Measurements from ENCODE around the gene WDTC1.

The WDTC1 gene

GRCh38 chr1:27318596-27318995 is 84.2 kb downstream of the WDTC1 start:
- H3F3A ChIP-seq (ENCODE audit: insufficient read depth, low read length), result no peaks in the 10 kb centered on the region
- H3K9me2 ChIP-seq (ENCODE audit: low read depth, low read length), result no peaks in the 10 kb centered on the region
- H3K27me3 ChIP-seq (ENCODE audit: insufficient read depth, low read length), result no peaks in the 10 kb centered on the region
- TF ChIP-seq EZH2 (IDR thresholded peaks at IDR 0.05; ENCODE audit: borderline replicate concordance, low read length) (no peak), CTCF (IDR thresholded peaks at IDR 0.05; ENCODE audit: low read length) (no peak)
- H3K27ac ChIP-seq (ENCODE audit: low read depth, low read length, poor library complexity, severe bottlenecking), result no peak overlapping the region
- H4K20me1 ChIP-seq (ENCODE audit: insufficient read depth, low read length), result no peaks in the 10 kb centered on the region
- H3K4me2 ChIP-seq (ENCODE audit: low read length), result no peak overlapping the region
- H3K4me3 ChIP-seq (ENCODE audit: low read depth, low read length, poor library complexity, severe bottlenecking), result no peak overlapping the region
- H3K36me3 ChIP-seq (ENCODE audit: insufficient read depth, low read length), result no peaks in the 10 kb centered on the region
- no peaks in the 10 kb centered on the region for H3K9me3 ChIP-seq (ENCODE audit: low read length)
- H2AFZ ChIP-seq (ENCODE audit: low read length), result no peak overlapping the region
- no peak overlapping the region for H3K9ac ChIP-seq (ENCODE audit: low read length)
- H3K79me2 ChIP-seq (ENCODE audit: insufficient read depth, low read length), result peaks cover 13% of the 10 kb centered on the region
- H3K4me1 ChIP-seq (ENCODE audit: insufficient read depth, low read length, severe bottlenecking), result peaks cover 15% of the 10 kb centered on the region

GRCh38 chr1:27321813-27322568 is 87.6 kb downstream of the WDTC1 start, which contains the start of gene TMEM222:
TSS of gene TMEM222 (plus strand) at chr1:27322163. CDS start at chr1:27322198, 35 bp downstream.
- H3K79me2 ChIP-seq (ENCODE audit: insufficient read depth, low read length), result peaks cover 36% of the 10 kb centered on the region

GRCh38 chr1:27322569-27323240 is 88.3 kb downstream of the WDTC1 start:
- H3F3A ChIP-seq (ENCODE audit: insufficient read depth, low read length), result no peaks in the 10 kb centered on the region
- no peaks in the 10 kb centered on the region for H3K27me3 ChIP-seq (ENCODE audit: insufficient read depth, low read length)
- H3K9me3 ChIP-seq (ENCODE audit: low read length), result no peaks in the 10 kb centered on the region
- H3K9ac ChIP-seq (ENCODE audit: low read length), result peak overlapping the region; percentile 97
- peak overlapping the region; percentile 90 for H3K4me2 ChIP-seq (ENCODE audit: low read length)
- H3K4me3 ChIP-seq (ENCODE audit: low read depth, low read length, poor library complexity, severe bottlenecking), result peak overlapping the region; percentile 93
- peaks cover 42% of the 10 kb centered on the region for H3K79me2 ChIP-seq (ENCODE audit: insufficient read depth, low read length)
- no peaks in the 10 kb centered on the region for H4K20me1 ChIP-seq (ENCODE audit: insufficient read depth, low read length)
- peaks cover 33% of the 10 kb centered on the region for H3K36me3 ChIP-seq (ENCODE audit: insufficient read depth, low read length)
- peak overlapping the region; percentile 54 for H3K27ac ChIP-seq (ENCODE audit: low read depth, low read length, poor library complexity, severe bottlenecking)
- peaks cover 22% of the 10 kb centered on the region for H3K4me1 ChIP-seq (ENCODE audit: insufficient read depth, low read length, severe bottlenecking)
- no peak for TF ChIP-seq CTCF (IDR thresholded peaks at IDR 0.05; ENCODE audit: low read length)
- TF ChIP-seq EZH2 (IDR thresholded peaks at IDR 0.05; ENCODE audit: borderline replicate concordance, low read length), result no peak
- no peaks in the 10 kb centered on the region for H3K9me2 ChIP-seq (ENCODE audit: low read depth, low read length)
- H2AFZ ChIP-seq (ENCODE audit: low read length), result no peak overlapping the region

More at GRCh38 chr1:27321813-27322568, 87.6 kb downstream of the WDTC1 start, which contains the start of gene TMEM222:
- Histone ChIP-seq H2AFZ (ENCODE audit: low read length) (0 out of 2 replicates have a peak within 1 kb of the TSS, but pooled peaks have one; percentile 80), H4K20me1 (ENCODE audit: insufficient read depth, low read length) (no peaks in the 10 kb centered on the region), H3K4me2 (ENCODE audit: low read length) (peak within 1 kb of the TSS; percentile 90), H3F3A (ENCODE audit: insufficient read depth, low read length) (no peaks in the 10 kb centered on the region), H3K27ac (ENCODE audit: low read depth, low read length, poor library complexity, severe bottlenecking) (peak within 1 kb of the TSS; percentile 54), H3K36me3 (ENCODE audit: insufficient read depth, low read length) (peaks cover 29% of the 10 kb centered on the region), H3K4me3 (ENCODE audit: low read depth, low read length, poor library complexity, severe bottlenecking) (peak within 1 kb of the TSS; percentile 93), H3K9me2 (ENCODE audit: low read depth, low read length) (no peaks in the 10 kb centered on the region), H3K4me1 (ENCODE audit: insufficient read depth, low read length, severe bottlenecking) (peaks cover 21% of the 10 kb centered on the region), H3K9ac (ENCODE audit: low read length) (peak within 1 kb of the TSS; percentile 97), H3K9me3 (ENCODE audit: low read length) (no peaks in the 10 kb centered on the region), H3K27me3 (ENCODE audit: insufficient read depth, low read length) (no peaks in the 10 kb centered on the region)
- no peak for TF ChIP-seq EZH2 (IDR thresholded peaks at IDR 0.05; ENCODE audit: borderline replicate concordance, low read length)
- TF ChIP-seq CTCF (IDR thresholded peaks at IDR 0.05; ENCODE audit: low read length), result no peak
